Measurements from ENCODE around the gene MED27.

MED27 gene

GRCh38 chr9:132044176-132044875, 35.3 kb downstream of the MED27 start:
- no peak for DNase-seq (ENCODE audit: low read depth in 1 of 2, low spot score in 1 of 2)

- DNase-seq (ENCODE audit: low read depth in 1 of 2, low spot score in 1 of 2): no peak
Observed at GRCh38 chr9:132043708-132044107, 36.0 kb downstream of the MED27 start.

DNA sequence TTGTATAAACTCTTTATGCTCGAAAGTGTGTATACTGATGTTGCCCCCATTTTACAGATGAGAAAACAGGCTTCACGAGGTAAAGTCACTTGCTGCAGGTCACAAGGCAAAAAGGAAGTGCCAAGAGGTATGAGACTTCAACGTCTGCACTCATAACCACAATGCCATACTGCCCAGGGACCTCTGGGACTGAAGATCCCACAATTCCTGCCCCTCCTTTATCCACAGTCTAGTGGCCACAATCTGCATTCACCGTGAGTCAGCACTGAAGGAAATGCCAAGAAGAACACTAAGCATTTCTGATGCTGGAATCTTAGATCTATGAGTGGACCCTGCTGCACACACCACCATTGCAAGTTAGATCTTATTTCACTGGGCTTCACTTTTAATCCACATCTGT, 37.3 kb downstream of the MED27 start:
- no peak for DNase-seq (ENCODE audit: low read depth in 1 of 2, low spot score in 1 of 2)

GRCh38 chr9:132041798-132042197, 37.9 kb downstream of the MED27 start:
- no peak for DNase-seq (ENCODE audit: low read depth in 1 of 2, low spot score in 1 of 2)

DNA sequence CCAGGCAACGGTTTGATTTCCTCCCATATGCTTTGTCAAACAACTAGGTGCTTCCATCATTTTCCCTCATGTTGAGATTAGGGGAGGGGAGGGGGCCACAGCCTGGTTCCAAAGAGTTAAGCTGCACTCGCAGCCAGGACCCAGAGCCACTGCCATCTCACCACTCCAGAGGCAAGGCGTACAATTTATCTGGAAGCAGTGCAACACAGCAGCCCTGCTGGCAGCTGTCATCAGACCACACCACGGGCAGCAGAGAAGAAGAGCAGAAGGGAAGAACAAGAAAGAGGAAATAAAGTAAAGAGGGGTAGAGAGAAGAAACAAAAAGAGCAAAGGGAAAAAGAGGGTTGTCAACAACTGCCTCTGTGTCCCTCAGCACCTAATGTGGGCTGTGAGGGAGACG, 38.9 kb downstream of the MED27 start:
- no peak for DNase-seq (ENCODE audit: low read depth in 1 of 2, low spot score in 1 of 2)

DNA sequence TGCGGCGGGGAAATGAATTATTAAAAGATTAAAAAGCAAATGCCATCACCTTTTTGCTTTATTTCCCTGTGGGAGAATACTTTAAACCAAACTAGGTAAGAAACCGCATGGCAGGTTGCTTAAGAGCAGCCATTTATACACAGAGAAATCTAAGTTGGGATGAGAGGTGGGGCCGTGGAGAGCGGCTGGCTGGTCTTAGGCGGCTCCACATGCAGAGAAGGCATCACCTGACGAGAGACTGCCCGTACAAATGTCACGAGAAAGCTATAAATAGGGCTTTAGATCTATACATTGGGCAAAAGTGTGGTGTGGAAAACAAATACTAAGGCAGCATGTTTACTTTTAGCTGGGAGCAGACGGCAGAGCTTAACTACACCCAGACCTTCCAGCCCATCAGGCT, 39.4 kb downstream of the MED27 start:
- DNase-seq (ENCODE audit: low read depth in 1 of 2, low spot score in 1 of 2): no peak

GRCh38 chr9:132039284-132039683, 40.4 kb downstream of the MED27 start:
- DNase-seq (ENCODE audit: low read depth in 1 of 2, low spot score in 1 of 2): no peak

DNA sequence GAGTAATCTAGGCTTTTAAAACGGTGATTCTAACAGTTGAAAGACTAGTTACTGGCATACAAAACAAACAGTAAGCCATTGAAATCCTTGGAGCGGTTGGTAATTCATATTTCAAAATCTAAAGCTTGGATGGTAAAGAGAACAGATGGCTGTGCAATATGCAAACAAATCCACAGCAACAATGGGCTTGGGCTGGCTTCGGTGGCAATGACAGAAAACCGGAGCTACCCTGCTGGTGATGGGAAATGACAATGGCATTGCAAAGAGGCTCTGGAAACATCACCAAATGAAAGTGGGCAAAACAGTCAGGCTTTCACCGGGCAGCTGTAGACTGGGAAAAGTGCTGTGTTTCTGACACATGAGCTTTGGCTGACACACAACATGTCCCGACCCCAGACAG, 42.2 kb downstream of the MED27 start:
- no peak for DNase-seq (ENCODE audit: low read depth in 1 of 2, low spot score in 1 of 2)

DNA sequence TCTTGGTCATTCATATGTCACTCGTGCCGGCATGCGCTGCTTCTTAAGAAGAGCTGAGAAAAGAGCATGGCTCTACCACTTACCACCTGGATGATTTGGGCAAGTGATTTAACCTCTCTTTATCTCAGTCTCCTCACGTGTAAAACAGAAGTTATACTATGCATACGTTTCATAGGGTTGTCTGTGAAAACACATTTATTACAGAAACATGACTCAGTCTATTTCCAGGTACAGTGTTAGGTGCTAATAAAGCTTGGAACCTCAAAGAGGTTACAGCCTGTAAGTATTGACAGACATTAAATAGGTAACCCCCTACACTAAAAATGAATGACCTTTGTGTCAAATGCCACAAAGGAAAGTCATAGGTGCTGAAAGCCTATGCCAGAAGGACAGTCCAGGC, 43.1 kb downstream of the MED27 start:
- DNase-seq (ENCODE audit: low read depth in 1 of 2, low spot score in 1 of 2): no peak

GRCh38 chr9:132035679-132036078, 44.0 kb downstream of the MED27 start:
- DNase-seq (ENCODE audit: low read depth in 1 of 2, low spot score in 1 of 2): no peak

DNA sequence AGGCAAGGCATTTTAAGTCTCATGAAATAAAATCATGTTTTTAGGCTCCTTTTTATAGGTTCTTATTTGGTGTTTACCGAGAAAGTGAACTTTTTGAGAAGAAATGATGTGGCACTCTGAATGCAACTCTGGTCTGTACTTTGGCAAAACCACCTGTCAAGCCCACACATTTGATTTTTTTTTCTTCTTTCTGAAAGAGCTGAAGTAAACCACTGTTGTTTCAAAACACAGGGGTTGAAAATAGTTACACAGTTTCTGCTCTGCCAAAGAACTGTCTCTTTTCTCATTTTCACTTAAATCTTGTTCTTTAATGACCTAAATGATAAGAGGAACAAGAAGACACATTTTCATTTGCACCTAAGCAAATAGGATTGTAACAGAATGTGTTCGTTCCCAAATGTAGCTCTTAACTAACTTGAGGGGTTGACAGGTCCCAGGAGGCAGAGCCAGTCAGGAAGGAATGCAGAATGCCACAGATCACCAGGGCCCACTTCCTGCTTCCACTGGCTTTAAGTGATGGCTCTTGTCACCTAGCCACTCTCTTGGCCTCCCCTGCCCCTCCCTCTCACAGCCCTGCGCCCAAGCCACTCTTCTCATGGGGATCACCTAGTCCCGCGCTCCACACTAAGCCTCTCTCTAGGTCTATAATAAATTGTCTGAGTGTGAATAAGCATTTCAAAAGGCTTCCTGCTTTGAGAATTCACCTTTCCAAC, 47.3 kb downstream of the MED27 start:
- DNase-seq (ENCODE audit: low read depth in 1 of 2, low spot score in 1 of 2): no peak

DNA sequence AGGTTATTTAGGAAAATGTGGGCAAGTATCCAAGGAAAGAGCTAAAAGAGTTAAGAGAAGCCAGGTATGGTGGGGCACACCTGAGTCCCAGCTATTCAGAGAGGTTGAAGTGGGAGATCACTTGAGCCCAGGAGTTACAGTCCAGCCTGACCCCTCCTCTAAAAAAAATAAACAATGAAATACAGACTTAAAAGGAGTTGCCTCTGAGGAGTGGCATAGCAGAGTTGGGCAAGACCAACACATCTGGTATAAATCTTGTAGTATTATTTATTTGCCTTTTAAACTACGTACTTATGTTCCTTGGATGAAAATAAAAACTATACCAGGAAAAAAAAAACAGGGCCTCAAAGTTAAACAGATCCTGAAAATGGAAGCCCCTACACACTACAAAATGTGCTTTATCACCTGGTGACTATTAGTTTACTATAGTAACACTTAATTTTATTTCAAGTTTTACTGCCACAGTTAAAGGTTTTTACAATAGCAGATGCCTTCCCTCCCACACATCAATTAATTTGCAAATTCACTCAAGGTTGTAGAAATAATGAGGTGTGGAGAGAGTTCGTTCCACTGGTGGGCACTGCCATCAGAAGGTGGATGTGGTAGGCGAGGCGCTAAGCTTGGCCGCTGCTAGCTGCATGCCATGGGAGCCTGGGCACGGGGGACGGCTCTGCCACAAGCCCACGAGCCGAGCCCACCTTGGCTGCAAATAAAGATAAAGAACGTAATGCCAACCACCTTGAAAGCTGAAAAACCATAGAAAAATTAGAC, 48.0 kb downstream of the MED27 start:
- DNase-seq (ENCODE audit: low read depth in 1 of 2, low spot score in 1 of 2): no peak

DNA sequence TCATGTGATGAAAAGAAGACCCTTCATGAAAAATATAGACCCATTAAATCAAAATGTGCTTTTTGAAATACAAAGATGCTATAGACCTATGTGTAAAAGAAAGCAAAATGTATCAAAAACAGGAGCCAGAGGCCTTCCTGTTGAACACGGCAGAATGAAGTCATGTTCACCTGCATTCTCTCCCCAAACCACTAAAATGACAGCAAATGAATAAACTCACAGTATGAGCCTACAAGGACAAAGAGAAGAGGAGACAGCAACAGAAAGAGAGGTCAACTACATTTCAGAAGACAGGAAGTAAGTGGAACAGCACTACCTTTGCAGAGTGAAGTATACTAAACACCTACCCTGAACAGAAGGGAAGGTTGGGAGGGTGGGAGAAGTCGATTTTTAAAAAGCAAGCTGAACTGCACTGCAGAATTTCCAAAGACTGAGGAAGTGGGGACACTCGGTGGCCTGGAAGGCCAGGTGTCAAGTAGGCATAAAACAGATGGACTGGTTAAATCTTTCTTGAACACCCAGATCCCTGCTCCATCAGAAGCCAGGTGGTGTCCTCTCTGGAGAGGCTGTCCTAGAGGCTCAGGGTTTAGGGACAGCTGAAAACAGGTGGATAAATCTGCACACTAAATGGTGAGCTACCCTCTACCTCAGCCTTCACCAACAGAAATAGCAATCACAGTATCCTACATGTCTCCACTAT, 48.9 kb downstream of the MED27 start:
- DNase-seq (ENCODE audit: low read depth in 1 of 2, low spot score in 1 of 2): no peak

DNA sequence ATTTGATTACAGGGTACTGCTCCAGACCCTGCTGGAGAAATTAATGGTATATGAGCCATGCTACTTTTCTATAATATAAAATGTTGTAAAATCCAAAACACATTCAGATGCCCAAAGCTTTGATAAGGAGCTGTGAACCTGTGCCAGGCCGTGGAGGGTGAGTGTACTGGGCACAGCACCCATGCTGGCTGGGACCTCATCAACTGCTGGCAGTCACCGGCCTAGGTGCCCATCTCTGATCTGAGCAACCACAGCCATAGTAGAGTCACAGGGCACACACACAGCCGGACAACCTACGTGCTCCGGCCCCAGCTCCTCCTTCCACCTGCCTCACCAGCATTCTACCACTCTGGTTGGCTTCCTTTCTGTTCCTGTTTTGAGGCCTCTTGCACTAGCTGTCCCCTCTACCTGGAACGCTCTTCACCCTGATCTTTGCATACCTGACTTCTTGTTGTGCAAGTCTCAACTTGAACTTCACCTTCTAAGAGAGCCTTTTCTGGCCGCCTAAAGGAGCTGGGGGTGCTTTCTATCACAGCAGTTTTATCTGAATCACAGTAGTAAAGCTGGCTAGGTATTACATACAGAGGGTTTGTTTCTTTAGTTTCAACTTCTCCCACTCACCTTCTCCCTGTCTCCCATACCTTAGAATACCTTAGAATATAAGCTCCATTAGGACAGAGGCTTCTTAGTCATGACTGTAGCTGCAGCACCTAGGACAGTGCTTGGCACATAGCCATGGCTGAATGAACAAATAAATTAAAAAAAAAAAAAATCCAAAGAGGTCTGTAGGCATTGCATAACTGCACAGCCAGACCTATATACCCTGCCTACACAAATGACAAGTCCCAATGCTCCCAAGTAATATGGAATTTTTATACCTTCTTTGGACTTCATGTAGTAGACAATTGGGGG, 51.7 kb downstream of the MED27 start:
- DNase-seq (ENCODE audit: low read depth in 1 of 2, low spot score in 1 of 2): no peak

DNA sequence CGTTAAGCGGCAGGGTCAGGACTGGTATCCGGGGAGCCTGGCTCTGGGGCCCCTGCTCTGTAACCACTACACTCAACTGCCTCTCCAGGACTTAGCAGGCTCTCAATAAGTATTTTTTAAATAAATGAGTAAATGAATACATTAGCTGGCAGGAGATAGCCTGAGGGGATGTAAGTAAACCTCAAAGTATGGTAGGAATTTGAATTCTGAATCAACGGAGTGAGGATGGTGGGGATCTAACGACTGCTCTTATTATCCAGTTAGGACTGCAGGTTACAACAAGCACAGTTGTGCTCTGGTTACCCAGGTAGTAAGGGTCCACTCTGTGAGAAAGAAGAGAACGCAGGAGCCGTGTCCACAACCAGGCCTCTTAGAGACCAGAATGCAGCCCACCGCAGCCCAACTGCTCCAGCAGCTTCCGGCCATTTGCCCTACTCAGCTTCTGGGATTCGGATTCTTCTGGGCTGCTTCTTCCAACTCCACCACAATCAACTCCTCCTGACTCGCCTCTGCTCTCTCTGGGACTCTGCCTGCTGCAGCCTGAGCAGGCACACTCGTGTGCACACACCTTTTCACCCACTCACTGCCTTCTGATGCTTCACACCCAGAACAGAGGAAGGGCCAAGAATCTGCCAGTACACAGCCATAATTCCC, 52.6 kb downstream of the MED27 start:
- DNase-seq (ENCODE audit: low read depth in 1 of 2, low spot score in 1 of 2): no peak

DNA sequence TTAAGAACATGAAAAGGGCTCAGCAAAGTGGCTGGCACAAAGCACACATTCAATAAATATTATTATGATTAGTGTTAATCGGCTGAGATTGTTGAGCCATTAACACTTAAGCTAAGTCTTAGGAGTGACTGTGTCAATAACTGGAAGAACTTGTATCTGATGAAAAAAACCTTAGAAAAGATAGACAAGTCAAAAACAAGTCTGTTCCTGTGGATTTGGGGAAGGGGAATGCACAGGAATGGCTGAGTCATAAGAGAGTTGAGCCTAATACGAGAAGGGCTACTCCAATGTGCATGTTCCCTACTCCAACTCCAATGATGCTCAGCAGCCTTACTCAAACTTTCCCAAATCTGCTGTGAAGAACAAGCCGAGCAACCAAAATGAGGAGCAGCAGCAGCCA, 53.9 kb downstream of the MED27 start:
- no peak for DNase-seq (ENCODE audit: low read depth in 1 of 2, low spot score in 1 of 2)

DNA sequence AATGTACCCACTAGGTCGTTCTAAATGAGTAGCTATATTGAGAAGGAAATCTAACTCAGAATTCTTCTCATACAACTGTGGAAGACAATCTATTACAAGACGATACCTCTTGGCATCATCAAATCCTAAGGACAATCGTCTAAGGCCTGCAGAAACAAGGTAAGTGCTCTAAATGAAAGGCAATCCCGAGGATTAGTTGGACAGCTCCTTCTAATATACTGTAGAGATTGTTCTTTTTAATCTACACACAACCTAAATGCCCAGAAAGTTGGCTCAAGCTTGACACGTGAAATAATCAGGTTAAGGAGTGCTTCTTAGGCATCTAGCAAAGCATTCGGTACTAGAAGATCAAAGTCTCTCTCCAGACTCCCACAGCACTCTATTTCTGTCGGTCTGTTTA, 55.1 kb downstream of the MED27 start:
- DNase-seq (ENCODE audit: low read depth in 1 of 2, low spot score in 1 of 2): no peak

DNA sequence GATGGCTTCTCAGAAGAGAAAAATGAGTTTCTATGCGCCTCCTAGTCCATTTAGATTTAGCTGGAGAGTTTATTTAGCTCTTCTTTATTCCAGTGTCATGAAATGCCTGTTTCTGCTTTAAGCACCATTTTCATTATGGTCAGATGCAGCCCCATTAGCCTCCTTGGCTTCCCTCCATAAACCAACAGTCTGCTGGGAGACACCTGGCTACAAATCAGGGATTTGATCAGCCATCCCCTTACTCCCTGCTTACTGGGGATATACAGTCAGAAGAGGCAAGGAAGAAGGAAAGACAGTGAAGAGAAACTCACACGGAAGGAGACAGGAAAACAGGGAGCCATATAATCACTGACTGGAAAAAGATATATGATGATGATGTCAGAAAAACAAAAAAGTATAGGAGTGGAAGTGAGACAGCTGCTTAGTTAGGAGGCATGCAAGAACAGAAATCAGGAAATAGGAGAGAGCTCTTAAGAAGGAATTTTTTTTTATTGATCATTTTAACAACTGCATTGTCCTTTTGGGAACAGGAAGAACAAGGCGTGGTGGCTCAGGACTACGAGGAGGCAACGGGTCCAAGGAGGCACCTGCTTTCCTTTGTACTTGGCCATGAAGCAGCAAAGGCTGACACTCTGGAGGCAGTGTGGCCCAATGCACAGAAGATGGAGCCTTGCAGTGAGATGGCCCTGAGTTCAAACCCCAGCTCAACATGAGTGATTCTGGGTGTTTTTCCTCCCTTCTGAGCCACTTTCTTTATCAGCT, 56.1 kb downstream of the MED27 start:
- DNase-seq (ENCODE audit: low read depth in 1 of 2, low spot score in 1 of 2): no peak

- DNase-seq (ENCODE audit: low read depth in 1 of 2, low spot score in 1 of 2): no peak
Observed at GRCh38 chr9:132020820-132021510, 58.7 kb downstream of the MED27 start.

Measured in activated T-helper 1 cell treated with anti-CD3 and anti-CD28 coated beads, Interleukin-2, amount 50 U/mL, for 16 hours (primary cell).